GM21381 (cell line): ENCODE data around the gene ELP1.
"Not testable (repeated sequence)": the region's sequence is repeated elsewhere in the genome, so short reads cannot be mapped to it uniquely, and the experiment has no call there.

Experiments
- ATAC-seq: cut with Tn5 transposase; IDR thresholded peaks from one replicate; pipeline ENCODE4 v1.9.1; 2021; ENCODE audit warnings: mild to moderate bottlenecking, moderate library complexity; ENCODE audit not compliant: unreplicated experiment

Gene ELP1

DNA sequence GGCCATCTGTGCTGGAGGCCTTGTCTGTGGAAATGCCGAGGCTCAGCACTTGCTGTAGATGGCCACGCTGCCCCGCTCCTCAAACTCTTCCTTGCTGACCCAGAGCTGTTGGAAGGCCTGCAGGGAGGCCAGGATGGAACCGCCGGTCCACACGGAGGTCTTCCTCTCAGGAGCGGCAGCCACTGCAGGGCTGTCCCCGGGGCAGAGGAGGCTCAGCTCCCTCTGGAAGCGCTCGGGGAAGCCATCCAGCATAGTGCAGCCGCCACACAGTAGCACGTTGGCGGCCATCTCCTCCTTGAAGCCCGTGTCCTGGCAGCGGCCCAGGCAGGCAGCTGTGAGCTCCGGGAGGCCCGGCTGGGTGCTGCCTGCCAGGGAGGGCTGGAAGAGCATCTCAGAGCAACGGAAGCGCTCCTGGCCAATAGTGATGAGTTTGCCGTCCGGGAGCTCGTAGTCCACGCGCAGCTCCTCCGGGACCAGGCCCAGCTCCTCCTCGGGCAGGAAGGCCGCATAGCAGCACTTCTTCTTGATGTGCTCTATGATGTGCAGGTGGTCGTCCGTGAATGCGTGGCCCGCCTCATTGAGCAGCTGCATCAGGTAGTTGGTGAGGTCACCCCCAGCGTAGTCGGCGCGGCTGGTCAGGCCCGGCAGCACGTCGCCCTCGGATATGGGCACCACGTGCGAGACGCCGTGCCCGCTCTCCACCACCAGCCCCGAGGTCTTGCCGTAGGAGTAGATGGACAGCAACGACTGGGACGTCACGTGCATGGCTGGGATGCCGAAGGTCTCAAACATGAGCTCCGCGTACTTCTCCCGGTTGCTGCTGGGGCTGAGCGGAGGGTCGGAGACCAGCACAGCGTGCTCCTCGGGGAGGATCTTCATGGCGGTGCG, 79.0 kb downstream of the ELP1 start:
- ATAC-seq, result no peak

- ATAC-seq, result no peak
Observed at GRCh38 chr9:108854094-108854493, 79.8 kb downstream of the ELP1 start.

- ATAC-seq, result no peak
Observed at GRCh38 chr9:108852079-108852478, 81.8 kb downstream of the ELP1 start.

- no peak for ATAC-seq
Observed at GRCh38 chr9:108851138-108851537, 82.8 kb downstream of the ELP1 start.

- no peak for ATAC-seq
Observed at GRCh38 chr9:108850293-108850897, 83.5 kb downstream of the ELP1 start.

DNA sequence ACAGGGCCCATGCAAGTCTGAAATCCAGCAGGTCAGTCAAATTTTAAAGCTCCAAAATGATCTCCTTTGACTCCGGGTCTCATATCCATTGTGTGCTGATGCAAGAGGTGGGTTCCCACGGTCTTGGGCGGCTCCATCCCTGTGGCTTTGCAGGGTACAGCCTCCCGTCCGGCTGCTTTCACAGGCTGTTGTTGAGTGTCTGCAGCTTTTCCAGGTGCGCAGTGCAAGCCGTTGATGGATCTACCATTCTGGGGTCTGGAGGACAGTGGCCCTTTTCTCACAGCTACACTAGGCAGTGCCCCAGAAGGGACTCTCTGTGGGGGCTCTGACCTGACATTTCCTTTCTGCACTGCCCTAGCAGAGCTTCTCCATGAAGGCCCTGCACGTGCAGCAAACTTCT, 85.6 kb downstream of the ELP1 start:
- ATAC-seq, result not testable (repeated sequence)

DNA sequence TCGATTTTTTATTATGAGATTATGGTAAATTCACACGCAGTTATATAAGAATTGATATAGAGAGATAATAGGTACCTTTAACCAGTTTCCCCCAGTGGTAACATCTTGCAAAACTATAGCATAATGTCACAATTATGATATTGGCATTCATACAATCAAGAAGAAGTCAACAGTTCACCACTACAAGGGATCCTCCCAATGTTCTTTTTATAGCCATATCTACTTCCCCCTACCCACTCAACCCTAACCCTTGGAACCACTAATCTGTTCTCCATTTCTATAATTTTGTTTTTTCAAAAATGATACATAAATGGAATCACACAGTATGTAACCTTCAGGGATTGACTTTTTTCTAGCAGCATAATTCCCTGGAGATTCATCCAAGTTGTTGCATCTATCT, 88.0 kb downstream of the ELP1 start:
- no peak for ATAC-seq

DNA sequence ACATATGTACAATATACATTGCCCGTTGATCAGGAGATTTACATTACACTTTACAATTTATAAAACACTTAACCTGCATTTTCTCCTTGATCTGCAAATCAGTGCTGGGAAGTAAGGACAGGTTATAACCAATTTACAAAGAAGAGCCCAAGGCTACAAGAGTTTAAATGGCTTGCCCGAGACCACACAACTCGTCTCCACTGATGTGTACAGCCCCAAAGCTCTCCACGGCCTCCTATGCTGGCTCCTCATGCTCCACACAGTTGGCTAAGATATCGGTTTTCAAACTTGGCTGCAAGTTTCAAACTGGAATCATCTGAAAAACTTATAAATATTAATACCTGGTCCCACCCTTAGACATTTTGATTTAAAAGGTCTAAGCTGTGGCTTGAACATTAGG, 88.4 kb downstream of the ELP1 start:
- ATAC-seq, result no peak

DNA sequence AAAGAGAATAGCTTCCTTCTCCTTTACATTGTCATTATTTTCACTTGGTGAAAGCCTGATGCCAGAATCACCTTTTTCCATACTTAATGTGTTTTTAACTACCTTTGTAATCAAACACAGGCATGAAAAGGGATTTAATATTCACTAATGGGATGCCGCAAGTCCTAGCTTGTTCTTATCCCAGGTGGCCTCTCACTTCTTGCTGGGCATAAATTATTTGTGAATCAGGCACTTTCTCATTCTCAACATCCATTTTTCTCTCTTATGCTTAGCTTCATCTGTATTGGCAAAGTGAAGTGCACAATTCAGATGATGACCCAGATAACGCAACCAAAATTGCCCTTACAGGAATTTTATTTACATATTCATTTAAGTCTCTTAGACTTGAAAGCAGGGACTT, 89.1 kb downstream of the ELP1 start:
- ATAC-seq, result no peak

DNA sequence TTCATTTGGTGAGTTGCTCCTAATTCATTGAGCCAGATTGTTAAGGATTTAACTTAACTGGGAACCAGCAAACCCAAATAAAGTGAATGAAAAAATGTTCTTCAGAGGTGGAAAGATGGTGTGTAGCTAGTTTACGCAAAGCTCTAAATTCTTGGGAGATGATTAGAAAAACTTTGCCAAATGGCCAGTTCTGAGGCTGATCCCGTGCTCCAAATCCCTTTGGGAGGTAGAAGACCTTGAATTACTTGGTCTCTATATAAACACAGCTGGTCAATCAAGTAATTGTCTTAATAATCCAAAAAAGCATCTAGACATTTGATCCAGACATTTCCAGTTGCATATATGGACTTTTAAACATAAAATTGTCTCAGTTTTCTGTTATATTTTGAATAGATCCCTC, 89.5 kb downstream of the ELP1 start:
- no peak for ATAC-seq

DNA sequence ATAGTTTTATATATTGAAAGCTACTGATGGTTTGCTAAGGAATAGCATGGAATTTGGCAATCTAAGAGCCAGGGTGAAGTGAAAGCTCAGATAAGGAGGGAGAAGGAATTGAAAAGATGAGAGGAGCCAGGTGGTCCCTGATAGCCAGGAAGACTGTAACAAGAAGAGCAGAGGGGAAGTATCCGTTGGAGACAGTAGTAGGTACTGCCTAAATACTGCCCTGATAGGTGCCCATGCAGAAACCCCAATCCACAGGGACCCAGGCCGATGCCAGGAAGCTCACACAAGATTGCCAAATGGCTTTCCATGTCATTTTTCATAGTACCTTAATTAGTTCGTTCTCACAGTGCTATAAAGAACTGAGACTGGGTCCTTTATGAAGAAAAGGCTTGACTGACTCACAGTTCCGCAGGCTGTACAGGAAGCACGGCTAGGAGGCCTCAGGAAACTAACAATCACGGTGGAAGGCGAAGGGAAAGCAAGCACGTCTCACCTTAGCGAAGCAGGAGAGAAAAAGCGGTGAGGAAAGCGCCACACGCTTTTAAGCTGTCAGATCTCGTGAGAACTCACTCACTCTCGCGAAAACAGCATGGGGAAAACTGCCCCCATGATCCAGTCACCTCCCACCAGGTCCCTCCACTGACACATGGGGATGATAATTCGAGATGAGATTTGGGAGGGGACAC, 91.2 kb downstream of the ELP1 start:
- ATAC-seq, result no peak

- not testable (repeated sequence) for ATAC-seq
Observed at GRCh38 chr9:108839561-108839960, 94.4 kb downstream of the ELP1 start.

GRCh38 chr9:108838017-108838416, 95.9 kb downstream of the ELP1 start:
- ATAC-seq, result no peak

DNA sequence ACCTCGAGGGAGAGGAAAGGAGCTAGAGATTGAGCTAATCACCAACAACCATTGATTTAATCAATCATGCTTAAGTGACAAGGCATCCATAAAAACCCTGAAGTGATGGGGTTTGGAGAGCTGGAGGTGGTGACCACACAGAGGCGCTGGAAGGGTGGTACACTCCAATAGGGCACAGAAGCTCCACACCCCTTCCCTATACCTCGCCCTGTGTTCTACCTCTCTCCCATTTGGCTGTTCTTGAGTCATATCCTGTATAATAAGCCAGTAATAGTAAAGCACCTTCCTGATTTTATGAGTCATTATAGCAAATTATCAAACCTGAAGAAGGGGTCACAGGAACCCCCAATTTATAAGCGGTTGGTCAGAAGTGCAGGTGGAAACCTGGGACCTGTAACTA, 96.4 kb downstream of the ELP1 start:
- ATAC-seq, result no peak

DNA sequence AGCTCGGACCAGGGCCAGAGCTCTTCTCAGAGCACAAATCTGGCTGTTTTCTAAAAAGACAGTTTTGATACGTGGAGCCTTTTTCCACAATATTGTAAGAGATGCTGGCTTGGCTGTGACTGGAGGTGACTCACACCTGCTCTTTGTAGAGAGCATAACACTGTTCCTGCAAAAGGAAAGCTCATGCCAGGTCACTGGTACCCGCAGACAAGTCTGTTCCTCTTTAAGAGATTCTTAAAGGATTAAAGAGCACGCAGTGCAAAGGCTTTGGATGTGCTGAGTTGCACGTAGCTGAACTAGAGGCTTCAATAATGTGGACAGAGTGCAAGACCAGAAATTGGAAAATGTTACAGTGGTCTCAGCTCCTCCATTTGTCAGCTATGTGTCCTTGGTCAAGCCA, 97.1 kb downstream of the ELP1 start:
- ATAC-seq, result no peak

GRCh38 chr9:108836319-108836718, 97.6 kb downstream of the ELP1 start:
- ATAC-seq, result no peak

DNA sequence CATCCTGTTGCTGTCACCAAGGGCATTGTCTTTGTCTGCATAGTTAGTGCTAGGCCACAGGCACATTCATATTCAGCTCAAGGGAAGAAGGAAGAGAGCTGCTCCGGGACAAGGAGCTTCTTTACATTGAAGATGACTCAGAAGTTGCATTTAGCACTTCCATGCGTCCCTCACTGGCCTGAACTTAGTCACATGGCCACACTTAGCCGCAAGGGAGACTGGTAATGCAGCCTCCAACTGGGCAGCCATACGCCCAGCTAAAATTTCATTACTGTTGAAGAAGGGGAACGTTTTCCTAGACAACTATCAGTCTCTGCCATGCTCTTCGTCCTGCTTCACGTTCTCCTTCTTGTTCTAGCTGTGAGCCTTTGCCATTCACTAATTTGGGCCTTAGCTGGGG, 98.1 kb downstream of the ELP1 start:
- no peak for ATAC-seq

GRCh38 chr9:108834959-108835665, 98.8 kb downstream of the ELP1 start:
- ATAC-seq, result no peak

DNA sequence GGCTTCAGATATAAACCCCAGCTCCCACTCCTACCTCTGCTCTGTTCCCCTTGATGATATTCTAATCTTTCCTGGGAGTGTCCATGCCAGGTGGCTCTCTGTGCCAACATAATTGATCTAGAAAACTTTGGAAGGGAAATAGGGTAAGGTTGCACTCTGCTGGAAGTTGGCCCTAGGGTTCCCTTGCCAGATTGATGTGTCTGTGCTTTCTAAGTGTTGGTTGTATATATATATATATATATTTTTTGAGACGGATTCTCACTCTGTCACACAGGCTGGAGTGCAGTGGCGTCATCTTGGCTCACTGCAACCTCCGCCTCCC, 101.8 kb downstream of the ELP1 start:
- no peak for ATAC-seq

- no peak for ATAC-seq
Observed at GRCh38 chr9:108831496-108832178, 102.3 kb downstream of the ELP1 start.

DNA sequence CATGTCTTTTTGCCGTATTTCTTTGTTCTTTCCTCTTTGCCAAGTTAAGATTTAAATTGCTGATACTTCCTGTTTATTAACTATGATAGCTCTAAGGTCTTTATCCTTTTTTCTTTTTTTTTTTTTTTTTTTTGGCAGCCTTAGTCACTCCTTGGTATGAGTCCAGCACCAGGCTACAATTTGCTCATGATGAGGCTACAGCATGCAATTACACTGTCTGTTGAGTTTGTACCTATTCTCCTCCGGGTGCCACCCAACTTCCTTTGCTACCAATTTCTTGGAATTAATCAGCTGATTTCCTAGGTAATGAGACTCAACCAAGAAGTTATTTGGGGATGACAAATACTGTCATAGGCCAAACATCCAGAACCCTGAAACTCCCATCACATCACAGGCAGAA, 103.7 kb downstream of the ELP1 start:
- no peak for ATAC-seq
